Activated naive CD8-positive, alpha-beta T cell treated with anti-CD3 and anti-CD28 coated beads, Interleukin-2, amount 10 ng/mL, durations not matched to agents 7 days and 5 days (primary cell): ENCODE results near the gene BCO2. TPM values are rescaled to one million over a fixed set of nuclear protein-coding genes. Genes with fewer than 3 reads are reported as not detected.

Experiments
- ATAC-seq: fragments of 150-1000 bp; cut with Tn5 transposase; one replicate; pipeline ENCODE4 v1.10.0; 2021; ENCODE audit warnings: low read depth, moderate library complexity
- POLR2A ChIA-PET: fragments of 350-600 bp; sonication (Branson Sonifier 250); formaldehyde crosslinking; loops from one replicate; lab custom pipeline; 2021; ENCODE audit warnings: antibody characterized with exemption; lab: Charles Lee
- DNase-seq: peaks from one replicate; pipeline ENCODE4 v3.0.0; 2021
- H3K27ac Mint-ChIP-seq: one replicate; pipeline ENCODE4 v1.8.0; 2022; ENCODE audit warnings: mild to moderate bottlenecking, mixed read lengths
- H3K27me3 Mint-ChIP-seq: one replicate; pipeline ENCODE4 v1.8.0; 2022; ENCODE audit warnings: mild to moderate bottlenecking, moderate library complexity, mixed read lengths
- H3K36me3 Mint-ChIP-seq: one replicate; pipeline ENCODE4 v1.8.0; 2021; ENCODE audit warnings: mild to moderate bottlenecking, mixed read lengths
- H3K4me1 Mint-ChIP-seq: one replicate; pipeline ENCODE4 v1.8.0; 2021; ENCODE audit warnings: mixed read lengths
- H3K4me3 Mint-ChIP-seq: one replicate; pipeline ENCODE4 v1.8.0; 2022; ENCODE audit warnings: mild to moderate bottlenecking, moderate library complexity, mixed read lengths
- H3K9me3 Mint-ChIP-seq: one replicate; pipeline ENCODE4 v1.8.0; 2021; ENCODE audit warnings: mixed read lengths
- total RNA-seq, 2 experiments: library from RNA; stranded (reverse); gene quantifications; one replicate each; pipeline ENCODE4 v1.2.3, GENCODE V29; 2021

BCO2 gene
- total RNA-seq, 2 experiments from 2014 or later = 1.5 to 2.4 TPM

- H3K4me3 Mint-ChIP-seq = no peak overlapping the region
- no peaks in the 10 kb centered on the region for H3K9me3 Mint-ChIP-seq
- H3K36me3 Mint-ChIP-seq = no peaks in the 10 kb centered on the region
- no peak for ATAC-seq
- peaks cover 6% of the 10 kb centered on the region for H3K27me3 Mint-ChIP-seq
- POLR2A ChIA-PET = no interaction called here
- H3K4me1 Mint-ChIP-seq = no peaks in the 10 kb centered on the region
- no peak for DNase-seq
- no peak overlapping the region for H3K27ac Mint-ChIP-seq
Measured at GRCh38 chr11:112212710-112213109, 37.4 kb downstream of the BCO2 start.

GRCh38 chr11:112213753-112214152 lies 38.4 kb downstream of the BCO2 start:
- peaks cover under 1% of the 10 kb centered on the region for H3K27me3 Mint-ChIP-seq
- POLR2A ChIA-PET = no interaction called here
- H3K9me3 Mint-ChIP-seq = no peaks in the 10 kb centered on the region
- H3K4me3 Mint-ChIP-seq = no peak overlapping the region
- no peaks in the 10 kb centered on the region for H3K4me1 Mint-ChIP-seq
- no peak overlapping the region for H3K27ac Mint-ChIP-seq
- ATAC-seq (no peak), DNase-seq (no peak)
- no peaks in the 10 kb centered on the region for H3K36me3 Mint-ChIP-seq

- Mint-ChIP-seq H3K36me3 (no peaks in the 10 kb centered on the region), H3K27me3 (no peaks in the 10 kb centered on the region), H3K4me1 (peaks cover 8% of the 10 kb centered on the region), H3K27ac (no peak overlapping the region), H3K4me3 (no peak overlapping the region), H3K9me3 (no peaks in the 10 kb centered on the region)
- ATAC-seq = no peak
- DNase-seq = no peak
- POLR2A ChIA-PET = interaction anchor here (0.6 kb wide), 1 partner anchor 331 kb away, joined by 5 read pairs; no protein-coding TSS in a partner anchor
Measured at GRCh38 chr11:112215621-112216020, 40.3 kb downstream of the BCO2 start.

- H3K4me3 Mint-ChIP-seq = no peak overlapping the region
- H3K36me3 Mint-ChIP-seq = no peaks in the 10 kb centered on the region
- no peaks in the 10 kb centered on the region for H3K9me3 Mint-ChIP-seq
- POLR2A ChIA-PET = no interaction called here
- DNase-seq (no peak), ATAC-seq (no peak)
- H3K27me3 Mint-ChIP-seq = no peaks in the 10 kb centered on the region
- H3K27ac Mint-ChIP-seq = no peak overlapping the region
- H3K4me1 Mint-ChIP-seq = peaks cover 8% of the 10 kb centered on the region
Measured at GRCh38 chr11:112216561-112217105, 41.3 kb downstream of the BCO2 start.

- Mint-ChIP-seq H3K27ac (peak overlapping the region; percentile 59), H3K27me3 (no peaks in the 10 kb centered on the region), H3K4me1 (peaks cover 10% of the 10 kb centered on the region), H3K4me3 (no peak overlapping the region), H3K9me3 (no peaks in the 10 kb centered on the region), H3K36me3 (no peaks in the 10 kb centered on the region)
- DNase-seq = no peak
- ATAC-seq = peak; percentile 98
- POLR2A ChIA-PET = interaction anchor here (0.6 to 2.1 kb wide), 3 partner anchors 61 to 292 kb away, joined by 3 to 8 read pairs (median 7); no protein-coding TSS in a partner anchor
Measured at GRCh38 chr11:112219476-112220232, 44.3 kb downstream of the BCO2 start.

- no peak for DNase-seq
- POLR2A ChIA-PET = interaction anchor here (1.0 kb wide), 1 partner anchor 58 kb away, joined by 5 read pairs; no protein-coding TSS in a partner anchor
- H3K27ac Mint-ChIP-seq = no peak overlapping the region
- no peaks in the 10 kb centered on the region for H3K36me3 Mint-ChIP-seq
- no peak for ATAC-seq
- no peaks in the 10 kb centered on the region for H3K9me3 Mint-ChIP-seq
- H3K4me1 Mint-ChIP-seq = peaks cover 11% of the 10 kb centered on the region
- no peaks in the 10 kb centered on the region for H3K27me3 Mint-ChIP-seq
- no peak overlapping the region for H3K4me3 Mint-ChIP-seq
Measured at GRCh38 chr11:112221274-112221835, 46.0 kb downstream of the BCO2 start.

- Mint-ChIP-seq H3K27ac (no peak overlapping the region), H3K4me3 (no peak overlapping the region), H3K9me3 (no peaks in the 10 kb centered on the region), H3K4me1 (peaks cover 15% of the 10 kb centered on the region), H3K27me3 (no peaks in the 10 kb centered on the region), H3K36me3 (peaks cover 2% of the 10 kb centered on the region)
- ATAC-seq (no peak), DNase-seq (no peak)
- POLR2A ChIA-PET = no interaction called here
Measured at GRCh38 chr11:112222303-112222702, 47.0 kb downstream of the BCO2 start.

GRCh38 chr11:112223121-112223520 lies 47.8 kb downstream of the BCO2 start:
- Mint-ChIP-seq H3K27me3 (no peaks in the 10 kb centered on the region), H3K36me3 (peaks cover 2% of the 10 kb centered on the region), H3K27ac (no peak overlapping the region), H3K9me3 (no peaks in the 10 kb centered on the region), H3K4me3 (no peak overlapping the region), H3K4me1 (peaks cover 19% of the 10 kb centered on the region)
- POLR2A ChIA-PET = no interaction called here
- DNase-seq (no peak), ATAC-seq (no peak)

GRCh38 chr11:112223754-112224532 lies 48.6 kb downstream of the BCO2 start:
- Mint-ChIP-seq H3K9me3 (no peaks in the 10 kb centered on the region), H3K4me1 (peaks cover 22% of the 10 kb centered on the region), H3K36me3 (peaks cover 2% of the 10 kb centered on the region), H3K27me3 (no peaks in the 10 kb centered on the region), H3K4me3 (no peak overlapping the region), H3K27ac (no peak overlapping the region)
- POLR2A ChIA-PET = no interaction called here
- no peak for ATAC-seq
- no peak for DNase-seq

GRCh38 chr11:112225753-112226061 lies 50.4 kb downstream of the BCO2 start:
- Mint-ChIP-seq H3K4me1 (peaks cover 16% of the 10 kb centered on the region), H3K36me3 (peaks cover 9% of the 10 kb centered on the region), H3K27ac (peak overlapping the region; percentile 82), H3K4me3 (peak overlapping the region; percentile 86), H3K9me3 (no peaks in the 10 kb centered on the region), H3K27me3 (no peaks in the 10 kb centered on the region)
- POLR2A ChIA-PET = interaction anchor here (0.6 to 1.4 kb wide), 3 partner anchors 16 to 1982 kb away, joined by 3 to 4 read pairs (median 4); no protein-coding TSS in a partner anchor
- ATAC-seq = no peak
- DNase-seq = no peak

GRCh38 chr11:112226062-112226830 lies 50.9 kb downstream of the BCO2 start, which contains the start of gene PTS:
TSS of gene PTS (plus strand) at chr11:112226428. CDS start at chr11:112226444, 16 bp downstream.
- DNase-seq = peak; percentile 91
- peak; percentile 95 for ATAC-seq
- POLR2A ChIA-PET = interaction anchor here (0.6 to 1.4 kb wide), 7 partner anchors 8 to 1982 kb away, joined by 3 to 5 read pairs (median 3); partner anchors contain the start of genes PPP2R1B, SDHD and TIMM8B

GRCh38 chr11:112226831-112227401 lies 51.6 kb downstream of the BCO2 start:
- peak overlapping the region; percentile 82 for H3K27ac Mint-ChIP-seq
- H3K36me3 Mint-ChIP-seq = peaks cover 12% of the 10 kb centered on the region
- DNase-seq (no peak), ATAC-seq (peak; percentile 69)
- H3K4me3 Mint-ChIP-seq = peak overlapping the region; percentile 86
- H3K9me3 Mint-ChIP-seq = no peaks in the 10 kb centered on the region
- peaks cover 16% of the 10 kb centered on the region for H3K4me1 Mint-ChIP-seq
- POLR2A ChIA-PET = interaction anchor here (0.7 to 1.4 kb wide), 9 partner anchors 9 to 1117 kb away, joined by 3 to 5 read pairs (median 3); partner anchors contain the start of genes PPP2R1B, SDHD and TIMM8B
- H3K27me3 Mint-ChIP-seq = no peaks in the 10 kb centered on the region

More at GRCh38 chr11:112226062-112226830, 50.9 kb downstream of the BCO2 start, which contains the start of gene PTS:
- no peaks in the 10 kb centered on the region for H3K27me3 Mint-ChIP-seq
- peak within 1 kb of the TSS; percentile 86 for H3K4me3 Mint-ChIP-seq
- no peaks in the 10 kb centered on the region for H3K9me3 Mint-ChIP-seq
- peaks cover 16% of the 10 kb centered on the region for H3K4me1 Mint-ChIP-seq
- peak within 1 kb of the TSS; percentile 82 for H3K27ac Mint-ChIP-seq
- peaks cover 12% of the 10 kb centered on the region for H3K36me3 Mint-ChIP-seq
